Measurements from ENCODE around the gene FAM89A. TPM values are rescaled to one million over a fixed set of nuclear protein-coding genes. Genes with fewer than 3 reads are reported as not detected.

FAM89A gene
- total RNA-seq, 2 experiments from 2014 or later, result 11.1 to 14.2 TPM

DNA sequence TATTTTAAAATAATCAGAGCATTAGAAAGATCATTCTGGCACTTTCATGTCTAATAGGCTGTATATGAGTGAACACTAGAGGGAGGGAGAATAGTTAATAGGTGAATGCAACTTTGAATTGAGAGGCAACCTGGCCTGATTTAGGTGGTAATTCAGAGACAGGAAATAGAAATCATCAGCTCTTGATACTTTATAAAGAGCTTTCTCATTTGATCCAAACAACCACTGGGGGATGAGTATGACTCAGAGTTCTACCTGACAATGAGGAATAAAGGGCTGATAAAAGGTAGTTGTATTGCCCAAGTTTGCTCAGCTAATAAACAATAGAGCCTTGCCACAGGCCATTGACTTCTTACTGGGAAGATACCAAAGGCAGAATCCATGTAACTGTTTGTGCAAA lies 5.2 kb upstream of the FAM89A start:
- H3K27me3 Mint-ChIP-seq, result peaks cover 12% of the 10 kb centered on the region
- CTCF ChIA-PET, result interaction anchor here (0.8 to 1.8 kb wide), 3 partner anchors 8 to 46 kb away, joined by 3 to 7 read pairs (median 3); no protein-coding TSS in a partner anchor
- H3K27ac Mint-ChIP-seq, result no peak overlapping the region
- H3K4me1 Mint-ChIP-seq (ENCODE audit: low read depth), result peaks cover 15% of the 10 kb centered on the region
- no peaks in the 10 kb centered on the region for H3K36me3 Mint-ChIP-seq (ENCODE audit: low read depth)
- ATAC-seq (peak; percentile 28), DNase-seq (no peak)
- no peak overlapping the region for H3K4me3 Mint-ChIP-seq
- intact Hi-C loops (cut with micrococcal nuclease), result no loop called here
- peaks cover 3% of the 10 kb centered on the region for H3K9me3 Mint-ChIP-seq
- POLR2A ChIA-PET, result no interaction called here
- TF ChIP-seq, protein P1, sequence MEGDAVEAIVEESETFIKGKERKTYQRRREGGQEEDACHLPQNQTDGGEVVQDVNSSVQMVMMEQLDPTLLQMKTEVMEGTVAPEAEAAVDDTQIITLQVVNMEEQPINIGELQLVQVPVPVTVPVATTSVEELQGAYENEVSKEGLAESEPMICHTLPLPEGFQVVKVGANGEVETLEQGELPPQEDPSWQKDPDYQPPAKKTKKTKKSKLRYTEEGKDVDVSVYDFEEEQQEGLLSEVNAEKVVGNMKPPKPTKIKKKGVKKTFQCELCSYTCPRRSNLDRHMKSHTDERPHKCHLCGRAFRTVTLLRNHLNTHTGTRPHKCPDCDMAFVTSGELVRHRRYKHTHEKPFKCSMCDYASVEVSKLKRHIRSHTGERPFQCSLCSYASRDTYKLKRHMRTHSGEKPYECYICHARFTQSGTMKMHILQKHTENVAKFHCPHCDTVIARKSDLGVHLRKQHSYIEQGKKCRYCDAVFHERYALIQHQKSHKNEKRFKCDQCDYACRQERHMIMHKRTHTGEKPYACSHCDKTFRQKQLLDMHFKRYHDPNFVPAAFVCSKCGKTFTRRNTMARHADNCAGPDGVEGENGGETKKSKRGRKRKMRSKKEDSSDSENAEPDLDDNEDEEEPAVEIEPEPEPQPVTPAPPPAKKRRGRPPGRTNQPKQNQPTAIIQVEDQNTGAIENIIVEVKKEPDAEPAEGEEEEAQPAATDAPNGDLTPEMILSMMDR (IDR thresholded peaks at IDR 0.05), result no peak

DNA sequence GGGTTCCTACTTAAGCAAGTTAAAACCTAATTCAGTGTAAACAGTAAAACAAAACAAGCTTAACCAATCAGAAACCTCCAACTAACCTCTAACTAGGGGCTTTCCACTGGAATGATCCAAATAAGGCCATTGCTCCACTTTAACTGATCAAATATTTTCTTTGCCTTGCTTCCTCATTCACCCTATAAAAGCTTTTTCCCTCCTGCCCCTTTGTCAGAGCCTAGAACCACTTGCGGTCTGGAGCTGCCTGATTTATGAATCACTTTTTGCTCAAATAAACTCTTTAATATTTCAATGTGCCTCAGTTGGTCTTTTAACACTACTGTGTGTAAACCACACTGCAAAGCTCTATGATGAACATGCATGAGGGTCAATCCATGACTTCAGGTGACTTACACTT lies 4.5 kb upstream of the FAM89A start:
- intact Hi-C loops (cut with micrococcal nuclease), result no loop called here
- no peaks in the 10 kb centered on the region for H3K36me3 Mint-ChIP-seq (ENCODE audit: low read depth)
- ChIA-PET CTCF (interaction anchor here (0.8 to 1.8 kb wide), 3 partner anchors 9 to 47 kb away, joined by 3 to 7 read pairs (median 3); no protein-coding TSS in a partner anchor), POLR2A (no interaction called here)
- TF ChIP-seq, protein P1 (IDR thresholded peaks at IDR 0.05), result no peak
- ATAC-seq, result no peak
- peaks cover 11% of the 10 kb centered on the region for H3K27me3 Mint-ChIP-seq
- peaks cover 15% of the 10 kb centered on the region for H3K4me1 Mint-ChIP-seq (ENCODE audit: low read depth)
- peaks cover 3% of the 10 kb centered on the region for H3K9me3 Mint-ChIP-seq
- H3K27ac Mint-ChIP-seq, result no peak overlapping the region
- no peak for DNase-seq
- no peak overlapping the region for H3K4me3 Mint-ChIP-seq

- Mint-ChIP-seq H3K36me3 (ENCODE audit: low read depth) (peaks cover 10% of the 10 kb centered on the region), H3K9me3 (peaks cover 3% of the 10 kb centered on the region), H3K4me3 (peak overlapping the region; percentile 59), H3K27me3 (peaks cover 4% of the 10 kb centered on the region), H3K27ac (no peak overlapping the region), H3K4me1 (ENCODE audit: low read depth) (peaks cover 30% of the 10 kb centered on the region)
- no peak for ATAC-seq
- intact Hi-C loops (cut with micrococcal nuclease), result no loop called here
- ChIA-PET POLR2A (no interaction called here), CTCF (interaction anchor here (1.4 to 2.4 kb wide), 2 partner anchors 51 to 169 kb away, joined by 6 read pairs; no protein-coding TSS in a partner anchor)
- peak; percentile 13 for DNase-seq
- TF ChIP-seq, protein P1 (IDR thresholded peaks at IDR 0.05), result no peak
Observed at GRCh38 chr1:231041719-231042261, 1.7 kb upstream of the FAM89A start.

GRCh38 chr1:231040800-231041718 lies 1.0 kb upstream of the FAM89A start:
- DNase-seq, result no peak
- peaks cover 3% of the 10 kb centered on the region for H3K9me3 Mint-ChIP-seq
- peaks cover 4% of the 10 kb centered on the region for H3K27me3 Mint-ChIP-seq
- TF ChIP-seq, protein P1 (IDR thresholded peaks at IDR 0.05), result no peak
- ChIA-PET CTCF (interaction anchor here (1.3 to 2.4 kb wide), 3 partner anchors 12 to 170 kb away, joined by 4 to 6 read pairs (median 6); no protein-coding TSS in a partner anchor), POLR2A (interaction anchor here (1.0 to 1.1 kb wide), 2 partner anchors 11 to 47 kb away, joined by 3 read pairs; no protein-coding TSS in a partner anchor)
- H3K4me1 Mint-ChIP-seq (ENCODE audit: low read depth), result peaks cover 37% of the 10 kb centered on the region
- H3K27ac Mint-ChIP-seq, result no peak overlapping the region
- peaks cover 10% of the 10 kb centered on the region for H3K36me3 Mint-ChIP-seq (ENCODE audit: low read depth)
- intact Hi-C loops (cut with micrococcal nuclease), result no loop called here
- ATAC-seq, result no peak
- H3K4me3 Mint-ChIP-seq, result peak overlapping the region; percentile 71

Data from activated CD8-positive, alpha-beta T cell treated with anti-CD3 and anti-CD28 coated beads for 36 hours (primary cell).